Measurements from ENCODE around the gene SORCS2.

Gene SORCS2

DNA sequence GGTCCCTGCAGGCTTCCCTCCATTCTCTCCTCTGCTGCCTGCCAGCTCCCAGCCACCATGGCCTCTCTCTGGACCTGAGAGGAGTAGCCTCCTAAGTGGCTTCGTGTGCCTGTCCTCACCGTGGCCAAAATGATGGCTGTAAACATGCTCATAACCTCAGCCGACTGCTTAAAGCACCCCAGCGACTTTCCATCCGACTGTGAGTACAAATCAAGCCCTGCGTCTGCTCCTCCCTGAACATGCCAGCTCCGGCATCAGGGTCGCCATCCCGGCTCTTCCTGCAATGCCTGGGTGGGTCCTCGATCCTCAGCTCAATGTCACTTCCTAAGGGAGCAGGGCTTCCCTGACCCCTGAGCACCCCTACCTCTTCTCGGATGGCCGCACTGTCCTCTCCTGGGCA is 3.3 kb upstream of the SORCS2 start:
- no peaks in the 10 kb centered on the region for H3K9me3 ChIP-seq (ENCODE audit: control insufficient read depth, insufficient read depth, low read length)
- H3K27me3 ChIP-seq (ENCODE audit: control insufficient read depth, insufficient read depth, low read length), result peaks cover 22% of the 10 kb centered on the region
- H3K9ac ChIP-seq (ENCODE audit: low read depth, low read length), result no peak overlapping the region
- H3K4me3 ChIP-seq (ENCODE audit: low read depth, low read length), result no peak overlapping the region
- no peaks in the 10 kb centered on the region for H3K36me3 ChIP-seq (ENCODE audit: control insufficient read depth, insufficient read depth, low read length)
- no peaks in the 10 kb centered on the region for H3K4me1 ChIP-seq (ENCODE audit: control insufficient read depth, insufficient read depth, low read length)

DNA sequence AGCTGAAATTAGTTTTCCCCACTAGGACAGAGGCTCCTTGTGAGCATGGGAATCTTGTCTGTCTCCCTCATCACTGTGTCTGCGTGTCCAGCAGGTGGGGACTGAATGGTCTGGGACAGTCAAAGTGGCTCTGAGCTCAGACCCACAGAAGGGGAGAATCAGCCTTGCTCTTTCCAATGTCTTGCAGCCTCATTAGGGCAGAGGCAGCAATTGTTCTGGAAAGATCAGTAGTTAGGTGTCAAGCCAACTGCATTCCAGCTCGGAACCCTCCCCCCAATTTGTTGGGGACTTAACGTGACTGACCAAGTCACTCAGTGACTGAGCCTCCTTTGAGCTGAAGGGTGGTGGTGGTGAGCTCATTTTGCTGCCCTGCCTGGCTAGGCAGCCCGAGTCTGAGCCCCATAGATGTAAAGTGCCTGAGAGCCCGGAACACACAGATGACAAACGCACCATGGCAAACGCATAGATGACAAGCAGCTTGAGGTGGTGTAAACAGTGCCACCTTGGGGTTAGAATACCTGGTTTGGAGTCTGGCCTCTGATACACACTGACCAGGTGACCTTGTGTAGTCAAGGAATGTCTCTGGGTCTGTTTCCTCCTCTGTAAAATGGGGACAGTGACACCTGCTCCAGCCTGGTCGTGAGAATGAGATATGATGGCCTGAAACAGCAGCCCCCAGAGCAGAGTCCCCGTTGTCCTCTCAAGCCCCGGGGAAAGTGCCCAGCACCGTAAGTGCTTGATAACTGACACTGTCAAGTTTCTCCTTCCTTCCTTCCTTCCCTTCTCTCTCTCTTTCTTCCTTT is 2.7 kb upstream of the SORCS2 start:
- Histone ChIP-seq H3K36me3 (ENCODE audit: control insufficient read depth, insufficient read depth, low read length) (no peaks in the 10 kb centered on the region), H3K9ac (ENCODE audit: low read depth, low read length) (no peak overlapping the region), H3K9me3 (ENCODE audit: control insufficient read depth, insufficient read depth, low read length) (no peaks in the 10 kb centered on the region), H3K27me3 (ENCODE audit: control insufficient read depth, insufficient read depth, low read length) (peaks cover 26% of the 10 kb centered on the region), H3K4me1 (ENCODE audit: control insufficient read depth, insufficient read depth, low read length) (no peaks in the 10 kb centered on the region), H3K4me3 (ENCODE audit: low read depth, low read length) (no peak overlapping the region)

DNA sequence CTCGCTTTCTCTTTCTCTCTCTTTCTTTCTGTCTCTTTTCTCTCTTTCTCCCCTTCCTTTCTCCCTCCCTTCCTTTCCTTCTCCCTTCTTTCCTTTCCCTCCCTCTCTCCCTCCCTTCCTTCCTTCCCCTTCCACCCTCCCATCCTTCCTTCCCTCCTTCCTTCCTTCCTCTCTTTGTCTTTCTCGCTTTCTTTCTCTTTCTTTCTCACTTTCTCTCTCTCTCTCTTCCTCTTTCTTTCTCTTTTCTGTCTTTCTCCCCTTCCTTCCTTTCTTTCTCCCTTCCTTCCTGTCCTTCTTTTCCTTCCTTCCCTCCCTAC is 2.1 kb upstream of the SORCS2 start:
- no peaks in the 10 kb centered on the region for H3K36me3 ChIP-seq (ENCODE audit: control insufficient read depth, insufficient read depth, low read length)
- H3K27me3 ChIP-seq (ENCODE audit: control insufficient read depth, insufficient read depth, low read length), result peaks cover 27% of the 10 kb centered on the region
- no peaks in the 10 kb centered on the region for H3K9me3 ChIP-seq (ENCODE audit: control insufficient read depth, insufficient read depth, low read length)
- no peak overlapping the region for H3K9ac ChIP-seq (ENCODE audit: low read depth, low read length)
- H3K4me3 ChIP-seq (ENCODE audit: low read depth, low read length), result no peak overlapping the region
- no peaks in the 10 kb centered on the region for H3K4me1 ChIP-seq (ENCODE audit: control insufficient read depth, insufficient read depth, low read length)

DNA sequence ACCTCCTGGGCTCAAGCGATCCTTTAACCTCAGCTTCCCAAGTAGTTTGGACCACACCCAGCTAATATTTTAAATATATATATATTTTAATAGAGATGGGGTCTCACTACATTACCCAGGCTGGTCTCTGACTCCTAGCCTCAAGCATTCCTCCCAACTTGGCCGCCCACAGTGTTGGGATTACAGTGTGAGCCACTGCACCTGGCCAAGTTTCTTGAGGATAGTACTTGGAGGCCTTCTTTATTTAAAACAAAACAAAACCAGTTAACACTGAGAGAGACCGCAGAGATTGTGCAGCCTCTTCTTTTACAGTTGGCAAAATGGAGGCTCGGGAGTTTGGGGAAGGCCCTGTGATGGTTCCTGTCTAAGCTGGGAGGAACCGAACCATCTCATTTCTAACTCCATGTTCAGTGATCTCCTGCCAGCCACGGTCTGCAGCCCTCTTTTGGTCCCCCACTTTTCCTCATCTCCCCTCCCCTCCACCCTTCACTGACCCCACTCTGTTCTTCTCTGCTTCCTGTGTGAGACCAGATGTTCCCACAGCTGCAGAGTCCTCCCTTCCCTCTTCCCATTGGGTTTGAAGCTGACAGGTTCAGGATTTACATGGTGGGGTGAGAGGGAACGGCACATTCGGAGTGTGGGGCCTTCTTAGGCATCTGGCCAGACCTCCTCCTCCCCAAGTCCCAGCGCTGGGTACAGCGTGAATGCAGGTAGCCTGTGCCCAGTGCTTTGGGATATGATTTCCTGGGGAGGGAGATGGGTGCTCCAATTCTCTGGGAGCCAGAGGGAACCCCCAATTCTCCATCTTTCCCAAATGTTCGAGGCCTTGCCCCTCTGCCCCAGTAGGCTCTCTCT is 1.4 kb upstream of the SORCS2 start:
- Histone ChIP-seq H3K36me3 (ENCODE audit: control insufficient read depth, insufficient read depth, low read length) (no peaks in the 10 kb centered on the region), H3K9ac (ENCODE audit: low read depth, low read length) (no peak overlapping the region), H3K9me3 (ENCODE audit: control insufficient read depth, insufficient read depth, low read length) (no peaks in the 10 kb centered on the region), H3K27me3 (ENCODE audit: control insufficient read depth, insufficient read depth, low read length) (peaks cover 33% of the 10 kb centered on the region), H3K4me1 (ENCODE audit: control insufficient read depth, insufficient read depth, low read length) (no peaks in the 10 kb centered on the region), H3K4me3 (ENCODE audit: low read depth, low read length) (no peak overlapping the region)

DNA sequence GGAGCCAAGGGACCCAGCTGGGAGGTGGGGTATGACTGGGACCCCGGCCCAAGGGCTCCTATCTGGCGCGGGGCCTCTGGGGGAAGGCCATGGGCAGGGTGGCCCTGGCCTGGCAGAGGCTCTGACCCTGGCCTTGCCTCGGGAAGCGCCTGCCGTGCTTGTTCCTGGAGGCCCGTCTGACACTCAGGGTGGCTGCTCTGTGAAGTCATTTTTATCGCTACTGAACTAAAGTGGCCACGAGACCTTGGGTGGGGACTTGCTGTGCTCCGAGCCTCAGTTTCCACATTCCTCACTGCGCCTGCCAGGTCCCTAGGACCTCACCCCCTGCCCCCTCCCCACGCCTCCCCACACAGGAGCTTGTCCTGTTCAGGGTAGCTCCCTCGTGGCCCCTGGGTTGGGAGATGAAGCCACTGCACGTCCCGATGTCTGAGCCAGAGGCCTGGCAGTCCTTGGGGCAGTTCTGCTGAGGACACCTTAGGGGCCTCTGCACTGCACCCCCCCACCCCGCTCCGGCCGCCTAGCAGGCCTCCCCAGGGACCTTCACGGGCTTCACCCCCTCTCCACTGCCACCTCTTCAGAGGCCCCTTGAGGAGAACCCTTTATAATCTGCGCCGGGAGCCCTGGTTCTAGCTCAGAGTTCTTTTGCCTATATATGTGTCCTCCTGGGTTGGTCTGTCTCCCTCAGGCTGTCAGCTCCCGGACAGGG is 639 bp upstream of the SORCS2 start:
- H3K36me3 ChIP-seq (ENCODE audit: control insufficient read depth, insufficient read depth, low read length), result no peaks in the 10 kb centered on the region
- no peaks in the 10 kb centered on the region for H3K9me3 ChIP-seq (ENCODE audit: control insufficient read depth, insufficient read depth, low read length)
- H3K4me3 ChIP-seq (ENCODE audit: low read depth, low read length), result peak overlapping the region; percentile 50
- H3K27me3 ChIP-seq (ENCODE audit: control insufficient read depth, insufficient read depth, low read length), result peaks cover 33% of the 10 kb centered on the region
- no peaks in the 10 kb centered on the region for H3K4me1 ChIP-seq (ENCODE audit: control insufficient read depth, insufficient read depth, low read length)
- no peak overlapping the region for H3K9ac ChIP-seq (ENCODE audit: low read depth, low read length)

DNA sequence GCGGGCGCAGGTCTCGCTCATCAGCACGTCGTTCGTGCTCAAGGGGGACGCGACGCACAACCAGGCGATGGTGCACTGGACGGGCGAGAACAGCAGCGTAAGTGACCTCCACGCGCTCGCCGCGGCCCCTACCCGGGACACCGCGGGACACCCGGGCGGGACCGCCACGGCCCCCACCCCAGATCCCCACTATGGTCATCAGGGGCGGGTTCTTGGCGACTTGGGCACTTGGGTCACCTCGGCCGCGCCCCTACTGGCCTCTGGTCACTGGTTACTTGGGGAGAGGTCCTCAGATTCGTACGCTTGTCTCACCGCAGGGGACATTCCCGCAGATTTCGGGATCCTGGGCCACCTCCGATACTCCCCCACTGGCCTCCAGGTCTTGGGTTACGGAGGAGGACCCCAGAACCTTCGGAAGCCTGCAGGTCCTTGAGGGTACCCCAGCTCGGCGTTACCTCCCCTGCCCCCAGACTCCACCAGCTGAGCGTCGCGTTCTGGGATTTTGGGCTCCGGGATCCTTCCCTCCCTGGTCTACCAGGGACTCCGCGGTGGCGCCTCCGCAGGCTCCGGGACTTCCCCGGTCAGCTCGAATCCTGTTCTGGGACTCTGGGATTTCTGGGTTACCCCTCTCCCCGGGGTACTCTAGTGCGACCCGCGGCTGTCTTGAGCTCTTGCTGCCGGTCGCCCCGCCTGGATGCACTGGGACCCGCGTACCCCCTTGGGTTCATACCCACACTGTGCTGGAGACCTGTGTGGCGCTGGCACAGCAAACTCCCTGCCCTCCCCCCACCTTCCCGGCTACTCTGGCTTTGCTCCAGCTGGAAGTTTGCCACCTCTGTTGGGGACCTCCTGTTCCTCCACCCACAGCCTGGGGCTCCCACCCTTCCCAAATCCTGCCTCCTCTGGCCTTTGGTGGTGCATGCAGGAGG is 956 bp downstream of the SORCS2 start:
- Histone ChIP-seq H3K9me3 (ENCODE audit: control insufficient read depth, insufficient read depth, low read length) (no peaks in the 10 kb centered on the region), H3K27me3 (ENCODE audit: control insufficient read depth, insufficient read depth, low read length) (peaks cover 33% of the 10 kb centered on the region), H3K4me3 (ENCODE audit: low read depth, low read length) (peak overlapping the region; percentile 78), H3K9ac (ENCODE audit: low read depth, low read length) (no peak overlapping the region), H3K4me1 (ENCODE audit: control insufficient read depth, insufficient read depth, low read length) (no peaks in the 10 kb centered on the region), H3K36me3 (ENCODE audit: control insufficient read depth, insufficient read depth, low read length) (no peaks in the 10 kb centered on the region)

DNA sequence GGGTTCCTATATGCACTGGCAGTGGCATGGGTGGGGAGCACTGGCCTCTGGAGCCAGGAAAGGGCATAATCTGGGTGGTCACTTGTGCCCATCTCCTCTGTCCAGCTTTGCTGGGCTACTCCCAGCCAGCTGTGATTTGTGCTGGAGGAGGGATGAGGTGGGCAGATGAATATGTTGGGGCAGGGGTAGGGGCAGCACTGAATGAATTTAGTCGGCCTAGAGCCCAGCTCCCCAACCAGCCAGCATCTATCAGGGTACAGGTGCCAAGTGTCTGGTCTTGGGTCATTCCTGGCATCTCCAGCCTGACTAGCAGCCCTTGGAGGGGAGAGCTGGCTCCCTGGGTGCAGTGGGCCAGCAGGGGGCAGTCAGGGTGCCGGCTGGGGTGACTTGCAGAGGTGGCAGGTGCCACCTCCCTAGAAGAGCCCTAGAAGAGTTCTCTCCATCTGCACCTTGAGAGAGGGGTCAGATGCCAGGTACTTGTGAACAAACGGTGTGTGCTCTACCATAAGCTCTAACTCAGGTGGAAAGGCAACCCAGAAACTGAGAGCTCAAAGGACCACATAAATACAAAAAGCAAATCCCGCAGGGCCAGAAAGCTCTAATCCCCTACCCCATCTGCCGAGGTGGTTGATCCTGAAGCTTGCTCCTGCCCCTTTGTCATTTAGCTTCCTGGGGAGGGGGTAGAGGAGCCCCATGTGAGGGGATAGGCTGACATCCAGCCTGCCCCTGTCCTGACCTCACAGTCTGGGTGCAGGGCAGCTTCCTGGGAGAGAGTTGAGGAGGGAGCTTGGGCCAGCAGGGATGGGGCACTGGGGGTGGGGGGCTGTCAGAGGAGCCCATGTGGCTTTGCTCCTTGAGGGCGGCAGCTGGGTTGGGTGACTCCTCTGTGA is 2.2 kb downstream of the SORCS2 start:
- no peaks in the 10 kb centered on the region for H3K4me1 ChIP-seq (ENCODE audit: control insufficient read depth, insufficient read depth, low read length)
- no peaks in the 10 kb centered on the region for H3K36me3 ChIP-seq (ENCODE audit: control insufficient read depth, insufficient read depth, low read length)
- no peaks in the 10 kb centered on the region for H3K9me3 ChIP-seq (ENCODE audit: control insufficient read depth, insufficient read depth, low read length)
- peaks cover 33% of the 10 kb centered on the region for H3K27me3 ChIP-seq (ENCODE audit: control insufficient read depth, insufficient read depth, low read length)
- no peak overlapping the region for H3K4me3 ChIP-seq (ENCODE audit: low read depth, low read length)
- H3K9ac ChIP-seq (ENCODE audit: low read depth, low read length), result no peak overlapping the region

DNA sequence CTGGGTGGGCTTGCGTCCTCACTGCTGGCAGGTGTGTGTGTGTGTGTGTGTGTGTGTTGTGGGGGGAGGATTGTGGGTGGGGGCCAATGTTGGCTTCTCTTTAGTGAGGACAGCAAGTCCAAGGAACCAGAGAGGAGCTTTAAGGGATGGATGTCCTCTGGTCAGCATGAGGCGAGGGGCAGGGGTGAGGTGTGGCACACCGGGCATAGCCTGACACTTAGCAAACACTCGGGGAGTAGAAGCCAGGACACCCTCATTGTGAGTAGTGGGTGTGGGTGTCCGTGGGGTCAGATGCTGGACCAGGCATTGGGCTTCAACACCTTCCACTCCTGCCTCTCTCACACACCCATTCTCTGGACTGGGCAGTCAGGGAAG is 2.8 kb downstream of the SORCS2 start:
- peaks cover 29% of the 10 kb centered on the region for H3K27me3 ChIP-seq (ENCODE audit: control insufficient read depth, insufficient read depth, low read length)

DNA sequence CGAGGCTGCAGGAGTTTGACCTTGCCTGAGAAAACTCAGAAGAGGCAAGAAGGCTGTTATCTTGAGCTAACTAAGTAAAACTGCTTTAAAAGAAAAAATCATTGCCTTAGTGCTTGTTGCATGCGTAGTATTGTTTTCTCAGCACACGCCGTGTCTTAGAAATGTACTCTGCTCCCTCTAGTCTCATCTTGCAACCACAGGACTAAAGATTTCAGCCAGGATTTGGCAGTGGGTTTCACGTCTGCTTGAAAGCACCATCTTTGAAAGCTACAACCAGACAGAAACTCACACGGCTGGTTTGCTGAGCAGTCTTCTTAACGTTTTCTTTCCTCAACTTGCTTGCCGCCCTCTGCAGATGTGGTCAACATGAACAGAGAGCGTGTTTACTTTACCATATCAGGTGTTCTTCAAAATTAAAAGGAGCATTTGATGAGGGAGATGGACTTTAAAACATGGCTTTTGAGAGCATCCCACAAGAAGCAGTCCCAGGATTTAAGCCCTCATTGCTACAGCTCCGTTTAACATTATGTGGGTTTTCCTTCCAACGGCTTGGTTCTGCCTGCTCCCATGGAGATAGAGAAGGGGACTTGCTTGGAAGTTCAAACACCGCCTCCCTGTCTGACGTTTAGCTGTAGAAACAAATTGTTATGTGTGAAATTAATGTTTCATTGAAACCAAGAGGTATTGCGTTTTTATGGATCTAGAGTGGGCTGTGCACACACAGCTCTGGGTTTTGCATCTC is 3.4 kb downstream of the SORCS2 start:
- Histone ChIP-seq H3K4me1 (ENCODE audit: control insufficient read depth, insufficient read depth, low read length) (no peaks in the 10 kb centered on the region), H3K9me3 (ENCODE audit: control insufficient read depth, insufficient read depth, low read length) (no peaks in the 10 kb centered on the region), H3K4me3 (ENCODE audit: low read depth, low read length) (no peak overlapping the region), H3K36me3 (ENCODE audit: control insufficient read depth, insufficient read depth, low read length) (no peaks in the 10 kb centered on the region), H3K9ac (ENCODE audit: low read depth, low read length) (no peak overlapping the region), H3K27me3 (ENCODE audit: control insufficient read depth, insufficient read depth, low read length) (peaks cover 27% of the 10 kb centered on the region)

More for the DNA sequence above, 2.8 kb downstream of the SORCS2 start:
- H3K9ac ChIP-seq (ENCODE audit: low read depth, low read length), result no peak overlapping the region
- H3K4me3 ChIP-seq (ENCODE audit: low read depth, low read length), result no peak overlapping the region
- no peaks in the 10 kb centered on the region for H3K36me3 ChIP-seq (ENCODE audit: control insufficient read depth, insufficient read depth, low read length)
- no peaks in the 10 kb centered on the region for H3K9me3 ChIP-seq (ENCODE audit: control insufficient read depth, insufficient read depth, low read length)
- H3K4me1 ChIP-seq (ENCODE audit: control insufficient read depth, insufficient read depth, low read length), result no peaks in the 10 kb centered on the region

DNA sequence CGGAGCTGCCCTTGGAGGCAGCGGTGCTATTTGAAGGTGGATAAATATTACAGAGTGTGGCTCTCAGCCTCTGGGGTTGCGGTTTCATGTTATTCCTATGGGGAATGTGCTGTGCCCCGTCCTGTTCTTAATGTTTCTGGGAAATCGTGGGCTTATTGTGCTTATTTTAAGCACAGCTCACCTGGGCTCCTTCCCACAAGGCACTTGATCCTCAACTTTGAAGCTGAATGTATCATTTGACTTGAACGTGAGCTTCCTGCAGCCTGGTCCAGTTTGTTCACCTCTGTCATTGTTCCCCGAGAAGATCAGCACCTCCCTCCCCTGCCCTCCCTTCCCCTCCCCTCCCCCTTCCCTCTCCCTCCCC is 3.9 kb downstream of the SORCS2 start:
- Histone ChIP-seq H3K27me3 (ENCODE audit: control insufficient read depth, insufficient read depth, low read length) (peaks cover 25% of the 10 kb centered on the region), H3K4me3 (ENCODE audit: low read depth, low read length) (no peak overlapping the region), H3K9me3 (ENCODE audit: control insufficient read depth, insufficient read depth, low read length) (no peaks in the 10 kb centered on the region), H3K4me1 (ENCODE audit: control insufficient read depth, insufficient read depth, low read length) (no peaks in the 10 kb centered on the region), H3K9ac (ENCODE audit: low read depth, low read length) (no peak overlapping the region), H3K36me3 (ENCODE audit: control insufficient read depth, insufficient read depth, low read length) (no peaks in the 10 kb centered on the region)

Data from iPS-15b (cell line).